ENCODE measurements around the gene MTMR6.
A peak's percentile ranks its signal among the peaks of the same experiment; 100 is the strongest.

MTMR6 gene

DNA sequence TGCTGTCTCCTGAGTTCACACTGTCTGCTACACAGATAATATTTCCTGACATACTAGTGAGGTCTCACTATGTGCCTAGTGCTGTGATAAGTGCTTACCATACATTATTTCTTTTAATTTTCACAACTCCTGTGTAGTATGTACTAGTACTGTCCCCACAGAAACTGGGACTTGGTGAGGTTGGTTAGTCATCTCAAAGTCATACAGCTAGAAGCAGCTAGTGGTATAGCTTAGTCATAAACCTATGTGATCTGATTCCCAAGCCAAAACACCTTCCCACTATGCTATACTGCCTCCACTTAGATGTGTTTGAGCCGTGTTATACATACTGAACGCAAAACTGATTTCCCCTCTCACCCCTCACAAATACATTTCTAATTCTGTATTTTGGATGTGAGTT, 10.5 kb downstream of the MTMR6 start:
- no peak for DNase-seq

- DNase-seq = no peak
Measured at GRCh38 chr13:25268561-25268960, 18.7 kb downstream of the MTMR6 start.

GRCh38 chr13:25267715-25268114, 19.6 kb downstream of the MTMR6 start:
- no peak for DNase-seq

GRCh38 chr13:25266706-25267105, 20.6 kb downstream of the MTMR6 start:
- DNase-seq = no peak

- no peak for DNase-seq
Measured at GRCh38 chr13:25262261-25262660, 25.0 kb downstream of the MTMR6 start.

DNA sequence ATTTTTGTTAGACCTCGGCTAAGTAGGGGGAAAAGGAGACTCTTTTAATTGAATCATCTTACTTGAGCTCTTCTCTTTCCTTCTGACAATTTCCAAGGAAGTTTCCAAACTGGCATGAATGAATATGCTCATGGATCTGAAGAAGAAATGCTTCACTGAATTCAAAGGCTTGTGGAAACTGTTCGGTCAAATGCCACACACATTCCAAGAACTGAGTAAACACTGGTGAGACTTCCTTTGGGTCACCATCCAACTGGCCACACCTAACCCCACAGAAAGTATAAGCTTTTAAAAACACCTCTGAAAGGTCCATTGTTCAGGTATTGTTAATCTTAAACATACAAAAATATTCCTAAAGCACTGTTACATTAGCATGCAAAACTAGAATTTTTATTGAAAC, 33.6 kb downstream of the MTMR6 start:
- DNase-seq = no peak

DNA sequence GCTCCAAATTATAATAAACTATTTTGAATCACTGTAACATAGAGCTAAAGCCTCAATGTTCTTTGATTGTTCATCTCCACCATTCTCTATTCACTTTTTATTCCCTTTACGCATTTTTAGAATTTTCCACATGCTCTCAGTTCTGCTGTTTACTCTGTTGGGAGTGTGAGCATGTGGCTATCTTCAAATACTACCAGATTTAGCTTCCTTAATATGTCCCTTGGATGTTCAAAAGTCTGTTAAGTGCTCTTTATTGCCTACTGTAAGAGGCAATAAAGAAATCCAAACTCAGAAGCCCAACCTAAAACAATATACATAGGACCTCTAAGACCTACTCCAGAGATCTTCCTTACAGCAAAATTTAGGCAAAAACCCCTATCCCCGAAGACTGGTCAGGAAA, 34.5 kb downstream of the MTMR6 start:
- no peak for DNase-seq

DNA sequence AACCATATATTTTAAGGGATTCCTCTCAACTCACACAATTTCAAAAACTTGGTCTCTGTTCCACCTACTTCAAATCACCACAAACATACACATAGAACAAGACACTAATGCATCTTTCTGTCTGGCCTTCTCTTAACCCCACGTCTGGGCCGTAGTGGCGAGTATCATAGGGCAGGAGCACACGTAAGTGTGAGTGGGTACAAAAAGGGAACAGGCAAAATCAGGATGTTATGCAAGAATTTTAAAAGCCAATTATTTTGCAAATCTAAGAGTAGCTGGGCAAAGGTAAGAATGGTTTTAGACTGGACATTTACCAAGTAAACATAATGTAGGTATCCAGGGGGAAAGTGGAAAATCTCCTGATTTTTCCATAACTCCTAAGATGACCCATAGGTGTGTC, 35.1 kb downstream of the MTMR6 start:
- no peak for DNase-seq

- DNase-seq = peak; percentile 18
Measured at GRCh38 chr13:25249001-25249543, 38.2 kb downstream of the MTMR6 start.

GRCh38 chr13:25248071-25248470, 39.2 kb downstream of the MTMR6 start:
- DNase-seq = no peak

- no peak for DNase-seq
Measured at GRCh38 chr13:25247360-25247759, 39.9 kb downstream of the MTMR6 start.

DNA sequence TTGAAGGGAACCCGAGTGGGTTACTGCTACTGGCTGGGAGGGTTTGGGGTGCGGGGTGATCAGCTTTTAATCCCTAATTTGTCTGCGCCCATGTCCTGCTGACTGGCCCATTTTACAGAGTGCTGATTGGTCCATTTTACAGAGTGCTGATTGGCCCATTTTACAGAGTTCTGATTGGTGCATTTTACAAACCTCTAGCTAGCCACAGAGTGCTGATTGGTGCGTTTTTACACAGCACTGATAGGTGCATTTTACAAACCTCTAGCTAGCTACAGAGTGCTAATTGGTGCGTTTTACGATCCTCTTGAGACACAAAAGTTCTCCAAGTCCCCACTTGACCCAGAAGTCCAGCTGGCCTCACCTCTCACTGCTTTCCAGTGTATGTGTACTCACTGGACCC, 43.2 kb downstream of the MTMR6 start:
- no peak for DNase-seq

DNA sequence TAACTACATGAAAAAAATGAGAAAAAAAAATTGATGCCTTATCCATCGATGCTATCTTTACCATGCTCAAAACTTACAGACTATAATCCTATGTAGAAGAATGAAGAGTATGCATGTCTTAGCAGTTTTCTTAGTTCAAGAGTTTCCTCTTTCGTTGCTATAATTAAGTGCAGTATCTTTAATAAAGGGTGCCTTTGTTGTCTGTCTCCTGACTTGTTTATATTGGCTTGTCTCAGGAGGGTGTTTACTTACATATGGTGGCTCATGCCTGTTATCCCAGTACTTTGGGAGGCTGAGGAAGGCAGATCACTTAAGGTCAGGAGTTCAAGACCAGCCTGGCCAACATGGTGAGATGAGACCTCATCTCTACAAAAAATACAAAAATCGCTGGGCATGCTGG, 44.3 kb downstream of the MTMR6 start:
- no peak for DNase-seq

DNA sequence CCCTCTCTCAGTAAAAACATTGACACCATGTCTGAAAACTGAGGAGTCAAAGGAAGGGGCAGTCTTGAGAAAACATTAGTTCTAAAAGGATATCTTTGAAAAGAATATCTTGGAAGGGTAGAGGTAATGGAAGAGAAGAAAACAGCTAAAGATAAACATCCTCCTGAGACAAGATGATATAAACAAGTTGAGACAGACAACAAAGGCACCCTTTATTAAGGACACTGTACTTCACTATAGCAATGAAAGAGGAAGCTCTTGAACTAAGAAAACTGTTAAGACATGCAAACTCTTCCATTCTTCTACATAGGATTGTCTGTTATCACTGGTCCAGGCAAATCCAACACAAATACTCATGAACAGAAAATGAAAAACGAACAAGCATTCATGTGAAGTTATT, 46.3 kb downstream of the MTMR6 start:
- DNase-seq = no peak

- DNase-seq = no peak
Measured at GRCh38 chr13:25237083-25237482, 50.2 kb downstream of the MTMR6 start.

DNA sequence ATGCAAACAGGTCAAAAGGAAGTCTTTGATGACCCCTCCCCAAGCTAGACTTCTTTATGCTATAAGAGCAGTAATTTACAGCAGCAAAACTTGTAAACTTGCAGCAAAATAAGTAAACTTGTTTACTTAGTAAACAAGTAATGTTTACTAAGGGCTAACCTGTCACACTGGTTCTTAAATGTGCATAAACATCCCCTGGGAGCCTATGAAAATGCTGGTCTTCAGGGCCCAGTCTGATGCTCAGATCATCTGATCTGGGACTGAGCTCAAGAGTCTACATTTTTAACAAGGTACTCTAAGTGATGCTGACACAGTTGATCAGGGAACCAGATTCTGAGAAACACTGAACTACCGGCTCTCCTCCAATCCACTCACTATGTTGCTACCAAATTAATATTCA, 53.4 kb downstream of the MTMR6 start:
- no peak for DNase-seq

DNA sequence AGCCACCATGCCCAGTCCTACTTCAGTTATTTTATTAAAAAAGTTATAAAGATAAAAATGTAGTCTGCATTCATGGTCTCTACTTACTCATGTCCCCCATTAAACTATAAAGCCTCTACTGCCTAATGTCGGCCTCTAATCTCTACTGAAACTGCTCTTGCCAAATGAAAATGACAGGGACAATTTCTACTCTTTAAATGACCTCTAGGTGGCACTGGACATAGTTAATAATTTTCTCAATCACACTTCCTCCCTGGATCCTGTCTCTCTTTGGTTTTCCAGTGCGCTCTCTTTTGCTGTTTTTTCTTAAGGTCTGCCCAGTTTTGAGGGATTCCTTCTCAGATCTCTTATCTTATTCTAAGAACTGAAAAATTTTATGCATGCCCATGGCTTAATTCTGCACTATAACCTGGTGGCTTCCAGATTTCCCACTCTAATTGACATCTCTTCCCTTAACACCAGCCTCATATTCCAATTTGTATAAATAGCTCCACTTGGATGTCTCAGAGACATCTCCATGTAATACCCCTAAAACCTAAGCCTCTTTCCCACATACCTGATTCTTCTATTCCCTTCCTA, 54.3 kb downstream of the MTMR6 start:
- DNase-seq = peak; percentile 45

DNA sequence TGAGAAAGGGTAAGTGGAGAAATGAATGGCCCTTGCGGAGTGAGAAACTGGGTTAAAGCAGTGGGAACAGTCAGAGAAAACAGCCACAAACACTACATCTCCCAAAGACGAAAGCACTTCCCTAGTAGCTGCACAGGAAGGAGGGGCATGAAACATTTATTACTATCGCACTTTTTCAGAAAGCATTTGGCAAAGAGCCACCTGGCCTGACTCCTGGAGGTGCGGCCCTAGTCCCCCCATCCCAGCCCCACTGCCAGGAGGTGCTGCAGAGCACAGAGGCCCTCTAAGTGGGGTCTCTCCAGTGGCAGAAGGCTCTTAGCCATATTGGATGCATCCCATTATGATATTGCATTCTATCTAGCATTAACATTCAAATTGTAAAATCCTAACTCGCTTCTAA, 55.8 kb downstream of the MTMR6 start:
- DNase-seq = no peak

GRCh38 chr13:25227690-25228089, 59.6 kb downstream of the MTMR6 start:
- no peak for DNase-seq

DNA sequence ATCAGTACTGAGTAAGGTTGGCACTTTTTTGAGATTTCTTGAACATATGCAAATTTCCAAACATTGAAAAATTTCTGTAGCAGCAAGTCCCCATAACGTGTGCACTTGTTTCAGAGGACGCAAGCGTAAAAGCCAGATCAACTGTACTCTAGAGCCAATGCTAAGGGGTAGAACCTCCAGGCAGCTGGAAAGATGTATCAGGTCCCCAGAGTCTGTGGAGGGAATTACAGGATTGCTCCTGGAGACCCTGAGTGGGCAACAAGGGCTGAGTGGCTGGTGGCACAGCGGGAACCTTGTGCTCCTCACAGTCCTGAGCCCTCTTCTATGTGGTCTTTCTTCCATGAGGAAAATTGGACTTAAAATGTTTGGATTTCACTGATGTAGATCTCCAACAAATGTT, 61.3 kb downstream of the MTMR6 start:
- no peak for DNase-seq

- no peak for DNase-seq
Measured at GRCh38 chr13:25224151-25224550, 63.1 kb downstream of the MTMR6 start.

DNA sequence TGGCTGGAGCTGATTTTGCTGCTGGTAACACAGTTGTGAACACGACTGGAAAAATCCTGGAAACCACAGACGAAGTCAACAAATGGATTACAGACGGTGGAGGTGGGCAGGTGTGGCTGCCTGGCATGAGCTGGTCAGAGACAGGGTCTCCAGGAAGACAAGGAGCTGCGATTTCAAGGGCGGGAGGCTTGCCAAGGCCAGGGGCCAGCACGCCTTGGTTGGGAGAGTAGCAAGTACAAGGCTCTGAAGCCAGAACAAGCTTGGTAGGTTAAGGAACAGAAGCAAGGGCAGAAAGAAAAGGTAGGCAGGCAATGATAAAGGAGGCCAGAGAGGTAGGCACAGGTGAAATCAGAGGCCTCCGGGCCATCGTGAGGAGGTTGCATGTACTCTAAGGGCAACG, 64.5 kb downstream of the MTMR6 start:
- no peak for DNase-seq

- DNase-seq = no peak
Measured at GRCh38 chr13:25218019-25218418, 69.3 kb downstream of the MTMR6 start.

- peak; percentile 76 for DNase-seq
Measured at GRCh38 chr13:25217023-25217885, 70.0 kb downstream of the MTMR6 start.

DNA sequence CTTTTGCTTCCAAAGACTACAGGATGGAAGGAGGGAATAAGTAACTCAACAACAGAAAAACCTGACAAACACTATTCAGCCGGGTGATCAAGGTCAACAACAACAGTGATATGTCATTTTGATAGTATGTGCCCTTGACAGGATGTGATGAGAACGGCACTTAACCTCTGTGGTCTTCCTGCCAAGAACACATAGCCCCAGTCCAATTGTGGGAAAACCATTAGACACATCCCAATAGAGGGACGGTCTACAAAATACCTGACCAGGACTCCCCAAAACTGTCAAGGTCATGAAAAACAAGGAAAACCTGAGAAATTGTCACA, 72.1 kb downstream of the MTMR6 start:
- no peak for DNase-seq
